HG03342 (cell line): ENCODE measurements around the gene ARHGAP30.
"Not testable (repeated sequence)": the region's sequence is repeated elsewhere in the genome, so short reads cannot be mapped to it uniquely, and the experiment has no call there.

Experiments used
- ATAC-seq: cut with Tn5 transposase; IDR thresholded peaks from one replicate; pipeline ENCODE4 v1.9.1; 2021; ENCODE audit warnings: mild to moderate bottlenecking, moderate library complexity; ENCODE audit not compliant: unreplicated experiment

The ARHGAP30 gene, protein sequence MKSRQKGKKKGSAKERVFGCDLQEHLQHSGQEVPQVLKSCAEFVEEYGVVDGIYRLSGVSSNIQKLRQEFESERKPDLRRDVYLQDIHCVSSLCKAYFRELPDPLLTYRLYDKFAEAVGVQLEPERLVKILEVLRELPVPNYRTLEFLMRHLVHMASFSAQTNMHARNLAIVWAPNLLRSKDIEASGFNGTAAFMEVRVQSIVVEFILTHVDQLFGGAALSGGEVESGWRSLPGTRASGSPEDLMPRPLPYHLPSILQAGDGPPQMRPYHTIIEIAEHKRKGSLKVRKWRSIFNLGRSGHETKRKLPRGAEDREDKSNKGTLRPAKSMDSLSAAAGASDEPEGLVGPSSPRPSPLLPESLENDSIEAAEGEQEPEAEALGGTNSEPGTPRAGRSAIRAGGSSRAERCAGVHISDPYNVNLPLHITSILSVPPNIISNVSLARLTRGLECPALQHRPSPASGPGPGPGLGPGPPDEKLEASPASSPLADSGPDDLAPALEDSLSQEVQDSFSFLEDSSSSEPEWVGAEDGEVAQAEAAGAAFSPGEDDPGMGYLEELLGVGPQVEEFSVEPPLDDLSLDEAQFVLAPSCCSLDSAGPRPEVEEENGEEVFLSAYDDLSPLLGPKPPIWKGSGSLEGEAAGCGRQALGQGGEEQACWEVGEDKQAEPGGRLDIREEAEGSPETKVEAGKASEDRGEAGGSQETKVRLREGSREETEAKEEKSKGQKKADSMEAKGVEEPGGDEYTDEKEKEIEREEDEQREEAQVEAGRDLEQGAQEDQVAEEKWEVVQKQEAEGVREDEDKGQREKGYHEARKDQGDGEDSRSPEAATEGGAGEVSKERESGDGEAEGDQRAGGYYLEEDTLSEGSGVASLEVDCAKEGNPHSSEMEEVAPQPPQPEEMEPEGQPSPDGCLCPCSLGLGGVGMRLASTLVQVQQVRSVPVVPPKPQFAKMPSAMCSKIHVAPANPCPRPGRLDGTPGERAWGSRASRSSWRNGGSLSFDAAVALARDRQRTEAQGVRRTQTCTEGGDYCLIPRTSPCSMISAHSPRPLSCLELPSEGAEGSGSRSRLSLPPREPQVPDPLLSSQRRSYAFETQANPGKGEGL

DNA sequence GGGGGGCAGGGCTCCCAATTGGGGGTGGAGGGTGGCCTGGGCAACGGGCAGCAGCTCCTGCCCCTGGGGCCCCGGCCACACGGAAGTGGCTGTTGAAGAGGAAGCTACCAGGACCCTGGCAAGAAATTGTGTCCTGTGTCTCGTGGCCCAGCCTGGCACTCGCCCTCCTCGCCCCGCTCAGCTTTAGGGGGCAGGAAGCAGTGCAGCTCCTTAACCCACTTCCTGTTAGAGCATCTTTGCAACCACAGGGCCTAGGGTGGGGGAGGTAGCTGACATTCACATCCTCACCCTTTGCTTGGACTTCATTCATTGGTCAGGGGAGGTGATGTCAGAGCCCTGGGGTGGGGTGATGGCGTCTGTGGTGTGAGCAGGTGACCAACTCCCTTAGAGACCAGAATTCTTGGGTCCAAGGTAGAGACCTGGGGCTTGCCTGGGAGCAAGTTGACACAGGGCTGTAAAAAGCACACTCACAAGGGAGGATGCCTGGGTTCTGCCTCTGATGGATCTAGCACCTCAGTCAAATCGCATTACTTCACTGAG lies at the start of gene ARHGAP30:
Gene ARHGAP30, minus strand, starts transcription at position 161 of the 540 bp plus-strand sequence. CDS start 267 bp downstream, outside the sequence.
- ATAC-seq: peak; percentile 85

DNA sequence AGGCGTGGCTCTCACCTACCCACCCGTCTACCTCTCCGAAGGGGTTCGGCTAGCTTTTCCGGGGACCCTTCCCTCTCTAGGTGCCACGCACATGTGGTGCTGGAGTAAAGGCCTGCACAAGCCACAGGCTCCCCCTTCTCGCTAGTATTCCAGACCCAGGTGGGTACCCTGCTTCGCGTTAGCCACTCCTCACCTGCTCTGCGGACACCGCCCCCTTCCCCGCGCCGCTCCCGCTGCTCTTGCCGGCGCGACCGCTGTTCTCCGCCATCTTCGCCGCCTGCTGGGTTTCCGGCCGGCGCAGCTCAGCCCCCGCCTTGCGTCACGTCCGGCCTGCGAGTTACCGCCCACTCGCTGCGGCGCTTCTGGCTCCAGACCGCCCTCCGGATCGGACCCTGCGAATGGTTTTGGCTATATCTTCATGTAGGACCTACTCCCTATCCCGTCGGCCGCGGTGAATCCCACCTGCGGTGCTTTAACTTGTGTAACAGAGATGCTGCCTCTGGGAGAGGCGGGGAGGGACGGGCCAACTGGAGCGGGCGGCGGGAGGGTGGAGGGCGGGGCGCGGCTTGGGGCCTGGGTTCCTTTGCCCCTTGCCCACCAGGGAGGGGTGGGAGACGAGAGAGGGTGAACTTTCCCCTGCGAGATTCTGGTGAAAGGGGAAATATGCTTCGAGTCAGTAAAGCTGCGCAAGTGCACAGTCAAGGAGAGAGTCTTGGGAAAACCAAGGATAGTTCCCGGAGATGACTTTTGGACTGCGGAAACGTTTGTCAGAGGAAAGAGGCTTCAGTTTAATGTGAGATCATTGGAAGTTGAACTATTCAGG lies 48.3 kb upstream of the ARHGAP30 start, which contains the start of the genes NIT1 and PFDN2:
Gene NIT1, plus strand, starts transcription at position 347 of the 823 bp plus-strand sequence. Its CDS starts 72 bp downstream, at position 419.
Gene PFDN2, minus strand, starts transcription at position 279 of the 823 bp plus-strand sequence. Its CDS starts 11 bp downstream, at position 268.
- ATAC-seq: peak; percentile 82

DNA sequence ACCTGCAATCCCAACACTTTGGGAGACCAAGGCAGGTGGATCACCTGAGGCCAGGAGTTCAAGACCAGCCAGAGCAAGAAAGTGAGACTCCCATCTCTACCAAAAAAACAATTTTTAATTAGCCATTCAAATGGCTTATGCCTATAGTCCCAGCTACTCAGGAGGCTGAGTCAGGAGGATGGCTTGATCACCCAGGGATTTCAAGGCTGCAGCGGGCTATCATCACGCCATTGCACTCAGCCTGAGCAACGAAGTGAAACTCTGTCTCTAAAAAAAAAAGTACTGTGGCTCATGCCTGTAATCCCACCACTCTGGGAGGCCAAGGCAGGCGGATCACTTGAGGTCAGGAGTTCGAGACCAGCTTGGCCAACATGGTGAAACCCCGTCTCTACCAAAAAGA lies 46.3 kb upstream of the ARHGAP30 start:
- not testable (repeated sequence) for ATAC-seq

DNA sequence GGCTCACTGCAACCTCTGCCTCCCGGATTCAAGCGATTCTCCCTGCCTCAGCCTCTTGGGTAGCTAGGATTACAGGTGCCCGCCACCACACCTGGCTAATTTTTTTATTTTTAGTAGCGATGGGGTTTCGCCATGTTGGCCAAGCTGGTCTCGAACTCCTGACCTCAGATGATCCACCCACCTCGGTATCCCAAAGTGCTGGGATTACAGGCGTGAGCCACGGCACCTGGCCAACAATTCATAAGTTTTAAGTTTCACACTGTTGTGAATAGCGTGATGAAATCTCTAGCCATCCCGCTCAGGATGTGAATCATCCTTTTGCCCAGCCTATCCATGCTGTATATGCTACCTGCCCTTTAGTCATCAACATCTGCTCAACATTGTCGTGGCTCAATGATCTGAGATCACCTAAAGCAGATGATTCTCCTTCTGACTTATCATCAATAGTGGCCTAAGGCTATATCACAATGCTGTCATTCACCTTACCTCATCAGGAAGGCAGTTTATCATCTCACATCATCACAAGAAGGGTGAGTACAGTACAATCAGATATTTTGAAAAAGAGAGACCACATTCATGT lies 45.5 kb upstream of the ARHGAP30 start:
- no peak for ATAC-seq

DNA sequence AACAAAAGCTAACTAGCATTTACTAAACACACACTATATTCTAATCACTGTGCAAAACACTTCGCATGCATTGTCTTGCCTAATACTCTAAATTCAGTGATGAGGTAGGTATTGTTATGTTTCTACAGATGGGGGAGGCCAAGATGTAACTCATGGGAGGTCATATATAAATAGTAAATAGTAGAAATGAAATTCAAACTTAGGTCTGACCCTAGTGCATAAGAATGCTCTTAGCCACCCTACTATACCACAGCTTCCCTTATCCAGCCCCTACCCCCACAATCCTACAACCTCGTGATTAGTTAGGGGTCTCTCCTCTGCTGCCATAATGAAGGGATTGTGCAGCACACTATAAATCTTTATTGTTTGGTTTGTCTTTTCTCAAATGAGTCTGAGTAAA lies 44.9 kb upstream of the ARHGAP30 start:
- ATAC-seq: no peak

DNA sequence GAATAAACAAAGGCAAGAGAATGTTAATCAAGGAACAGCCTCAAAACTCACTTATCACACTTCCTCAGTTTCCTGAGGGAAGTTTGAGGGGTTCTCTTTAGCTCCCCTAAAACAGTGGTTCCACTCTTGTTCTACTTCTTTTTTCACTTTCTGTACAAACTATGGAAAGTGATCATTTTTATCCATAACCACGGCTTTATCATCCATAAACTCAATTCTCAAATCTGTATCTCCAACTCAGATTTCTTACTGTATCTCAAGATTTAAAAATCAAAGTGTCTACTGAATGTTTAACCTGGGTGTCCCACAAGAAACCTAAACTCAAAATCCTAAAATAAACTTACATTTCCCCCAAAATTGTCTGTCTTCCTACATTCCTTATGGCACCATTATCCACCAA lies 44.2 kb upstream of the ARHGAP30 start:
- no peak for ATAC-seq

DNA sequence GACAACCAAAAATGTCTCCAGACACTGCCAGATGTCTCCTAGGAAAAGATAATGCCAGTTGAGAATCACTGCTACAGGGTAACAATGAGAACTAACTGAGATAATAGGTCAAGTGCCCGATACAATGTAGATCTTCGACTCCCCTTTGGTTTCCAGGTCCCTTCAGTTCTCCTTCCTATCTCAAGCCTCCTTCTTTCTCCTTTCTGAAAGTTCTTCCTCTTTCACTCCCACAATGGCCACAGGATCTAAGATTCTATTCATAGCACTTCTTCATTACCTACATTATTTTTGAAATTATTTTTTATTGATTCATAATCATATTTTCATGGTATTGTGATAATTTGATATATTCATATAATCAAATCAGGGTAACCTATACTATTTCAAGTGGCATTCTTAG lies 41.8 kb upstream of the ARHGAP30 start:
- no peak for ATAC-seq

DNA sequence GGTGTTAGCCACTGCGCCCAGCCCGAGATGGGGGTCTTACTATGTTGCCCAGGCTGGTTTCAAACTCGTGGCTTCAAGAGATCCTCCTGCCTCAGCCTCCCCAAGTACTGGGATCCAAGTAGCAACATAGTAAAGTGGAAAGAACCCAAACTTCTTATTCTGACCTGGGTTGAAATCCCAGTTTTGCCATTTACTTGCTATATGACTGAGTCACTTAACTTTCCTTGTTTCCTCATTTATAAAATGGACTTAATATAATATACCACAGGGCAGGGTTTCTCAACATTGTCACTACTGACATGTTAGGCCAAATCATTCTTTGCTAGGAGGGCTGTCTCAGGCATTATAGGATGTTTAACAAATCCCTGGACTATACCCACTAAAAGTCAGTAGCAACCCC lies 41.4 kb upstream of the ARHGAP30 start:
- ATAC-seq: no peak

DNA sequence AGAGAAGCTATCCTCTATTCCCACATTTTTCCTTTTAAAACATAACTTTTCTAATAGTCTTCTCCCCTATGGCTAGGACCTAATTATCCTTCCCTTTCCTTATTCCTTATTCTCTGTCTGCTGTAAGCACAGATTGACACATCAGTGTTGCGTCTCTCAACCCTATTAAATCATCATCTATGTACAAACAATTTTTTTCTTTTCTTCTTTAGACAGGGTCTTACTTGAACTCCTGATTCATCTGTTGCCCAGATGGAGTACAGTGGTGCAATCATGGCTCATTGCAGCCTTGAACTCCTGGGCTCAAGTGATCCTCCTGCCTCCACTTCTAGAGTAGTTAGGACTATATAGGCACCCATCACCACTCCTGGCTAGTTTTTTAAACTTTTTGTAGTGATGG lies 36.7 kb upstream of the ARHGAP30 start:
- ATAC-seq: no peak

DNA sequence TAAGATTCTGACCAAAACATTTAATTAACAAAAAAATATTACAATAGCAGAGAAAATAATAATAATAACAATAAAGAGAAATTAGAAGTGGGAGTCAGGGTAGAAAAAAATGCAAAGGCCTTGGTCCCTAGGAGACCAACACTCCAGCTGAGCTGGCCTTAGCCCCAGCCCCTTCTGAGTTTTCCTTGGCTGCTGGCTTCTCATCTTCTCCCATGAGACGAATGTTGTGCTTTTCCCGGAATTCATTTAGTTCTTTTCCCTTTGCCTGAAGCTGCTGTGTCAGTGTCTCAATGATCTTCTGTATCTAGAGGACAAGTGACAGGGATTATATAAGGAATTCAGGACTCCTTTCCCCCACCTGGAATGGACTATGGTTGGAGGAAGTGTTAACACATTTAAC lies 30.9 kb upstream of the ARHGAP30 start:
- ATAC-seq: no peak

DNA sequence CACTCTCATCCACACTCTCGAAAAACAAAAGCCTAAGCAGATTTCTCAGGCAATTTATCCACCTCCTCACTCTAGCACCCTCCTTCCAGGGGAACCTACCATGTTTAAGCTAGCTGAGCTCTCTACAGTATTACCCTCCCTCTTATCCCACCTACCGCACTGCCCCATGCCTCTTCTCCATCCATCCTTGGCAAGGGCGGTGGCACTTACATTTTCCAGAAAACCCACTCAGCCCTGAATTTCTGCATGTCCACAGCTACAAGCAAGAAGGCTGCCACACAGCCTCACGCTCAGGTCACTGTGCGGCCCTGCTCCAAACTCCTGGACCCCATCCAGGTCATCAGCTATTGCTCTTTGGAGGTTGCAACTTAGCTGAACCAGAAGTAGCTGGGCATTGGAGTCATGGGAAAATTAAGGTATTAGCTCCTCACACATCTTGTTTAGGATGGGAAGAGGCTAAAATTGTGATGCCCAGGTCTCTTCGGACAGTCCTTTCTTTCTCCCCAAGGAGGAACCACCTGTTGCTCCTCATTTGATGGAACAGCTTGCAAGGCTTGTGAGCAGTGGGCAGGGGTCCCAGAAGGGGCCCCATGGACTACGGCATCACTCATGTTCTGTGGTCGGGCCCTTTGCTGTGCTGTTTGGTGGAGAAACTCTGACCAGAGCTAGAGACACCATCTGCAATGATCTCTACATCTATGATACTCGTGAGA lies 29.6 kb upstream of the ARHGAP30 start:
- ATAC-seq: no peak

DNA sequence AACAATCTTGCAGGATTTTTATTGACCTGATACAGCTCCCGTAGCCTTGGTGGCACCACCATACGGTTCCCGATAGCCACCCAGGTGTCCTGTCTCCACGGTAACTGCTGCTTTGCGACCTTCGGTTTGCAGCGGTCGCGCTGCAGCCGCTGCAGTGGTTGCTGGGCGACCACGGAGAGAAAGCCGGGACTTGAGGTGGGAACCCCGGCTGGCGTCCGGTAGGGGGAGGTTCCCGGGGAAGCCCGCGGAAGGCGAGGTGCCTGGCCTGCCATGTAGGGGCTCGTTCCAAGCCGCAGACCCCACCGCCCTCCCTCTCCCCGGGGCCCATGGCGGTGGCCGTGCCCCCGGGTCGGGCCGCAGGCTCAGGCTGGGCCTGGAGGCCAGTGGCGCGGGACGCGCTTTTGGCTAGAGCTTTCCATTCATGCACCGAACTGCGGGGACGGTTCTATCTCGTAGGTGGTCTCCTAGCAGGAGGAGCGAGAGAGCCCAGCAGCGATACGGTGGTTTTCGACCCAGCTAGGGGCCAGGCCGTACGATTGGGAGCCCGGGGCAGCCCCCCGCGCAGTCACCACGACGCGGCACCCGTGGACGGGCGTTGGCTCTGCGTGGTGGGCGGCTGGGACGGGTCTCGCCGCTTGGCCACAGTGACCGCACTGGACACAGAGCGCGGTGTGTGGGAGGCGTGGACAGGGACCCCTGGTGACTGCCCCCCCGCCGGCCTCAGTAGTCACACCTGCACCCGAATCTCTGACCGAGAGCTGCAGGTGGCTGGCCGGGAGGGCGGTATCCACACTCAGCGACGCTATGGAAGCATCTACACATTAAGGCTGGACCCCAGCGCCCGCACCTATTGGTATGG lies 28.7 kb upstream of the ARHGAP30 start, which contains the start of gene KLHDC9:
Gene KLHDC9, plus strand, starts transcription at position 152 of the 859 bp plus-strand sequence. Its CDS starts 175 bp downstream, at position 327.
- peak; percentile 60 for ATAC-seq

DNA sequence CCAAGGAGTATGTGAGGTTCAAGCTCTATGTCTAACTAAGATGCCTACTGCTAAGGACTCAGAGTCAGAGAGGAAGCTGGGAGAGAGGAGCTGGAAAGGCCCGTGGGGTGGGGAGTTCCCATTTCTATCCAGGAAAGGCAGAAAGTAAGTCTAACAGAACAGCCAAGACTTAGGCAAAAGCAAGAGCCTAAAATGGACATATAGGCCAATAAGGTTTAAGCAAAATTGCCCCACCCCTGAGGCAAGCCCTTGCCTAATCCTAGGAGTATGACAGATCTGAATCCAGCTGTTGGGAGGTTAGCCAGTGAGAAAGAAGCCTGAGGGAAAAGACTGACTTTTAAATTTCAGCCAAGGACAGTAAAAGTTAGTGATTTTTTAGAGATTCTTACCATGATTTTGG lies 26.8 kb upstream of the ARHGAP30 start:
- ATAC-seq: no peak

DNA sequence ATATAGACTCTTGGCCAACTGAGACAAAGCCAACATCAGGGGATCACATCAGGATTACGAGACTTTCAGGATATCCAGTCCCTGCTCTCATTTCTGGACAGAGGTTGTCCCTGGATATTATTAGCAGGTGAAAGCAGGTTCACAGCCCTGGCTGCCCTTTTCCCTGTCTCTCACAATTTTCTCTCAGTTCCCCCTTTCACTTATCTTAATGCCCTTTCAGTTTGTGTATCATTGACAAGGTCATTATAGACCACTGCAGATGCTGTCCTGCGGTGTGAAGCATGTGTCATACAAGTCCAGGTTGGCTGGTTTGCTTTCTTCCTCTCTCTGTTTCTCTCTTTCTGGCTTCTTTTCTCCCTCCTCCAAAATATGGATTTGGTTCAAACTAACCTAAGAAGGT lies 26.3 kb upstream of the ARHGAP30 start:
- ATAC-seq: peak; percentile 42

DNA sequence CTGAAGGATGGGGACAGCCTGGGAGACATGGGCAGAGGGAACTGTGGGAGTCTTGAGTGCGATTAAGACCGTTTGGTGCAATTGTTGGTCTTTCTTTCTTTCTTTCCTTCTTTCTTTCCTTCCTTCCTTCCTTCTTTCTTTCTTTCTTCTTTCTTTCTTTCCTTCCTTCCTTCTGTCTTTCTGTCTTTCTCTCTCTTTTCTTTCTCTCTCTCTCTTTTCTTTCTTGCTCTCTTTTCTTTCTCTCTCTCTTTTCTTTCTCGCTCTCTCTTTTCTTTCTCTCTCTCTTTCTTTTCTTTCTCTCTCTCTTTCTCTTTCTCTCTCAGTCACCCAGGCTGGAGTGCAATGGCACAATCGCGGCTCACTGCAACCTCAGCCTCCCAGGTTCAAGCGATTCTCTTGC lies 25.5 kb upstream of the ARHGAP30 start:
- no peak for ATAC-seq

DNA sequence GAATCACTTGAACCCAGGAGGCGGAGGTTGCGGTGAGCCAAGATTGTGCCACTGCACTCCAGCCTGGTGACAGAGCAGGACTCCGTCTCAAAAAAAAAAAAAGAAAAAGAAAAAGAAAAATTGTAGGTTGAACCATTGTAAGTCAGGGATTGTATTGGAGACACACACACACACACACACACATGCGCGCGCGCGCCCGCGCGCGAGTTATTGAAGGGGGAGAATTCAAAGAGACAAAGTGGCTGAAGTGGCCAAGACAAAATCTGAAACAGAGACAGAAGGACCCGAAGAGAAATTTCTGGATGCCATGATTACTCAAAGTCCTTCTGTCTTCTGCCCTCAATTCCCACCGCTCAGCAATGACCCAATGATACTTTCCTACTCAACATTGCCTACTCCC lies 24.8 kb upstream of the ARHGAP30 start:
- no peak for ATAC-seq

DNA sequence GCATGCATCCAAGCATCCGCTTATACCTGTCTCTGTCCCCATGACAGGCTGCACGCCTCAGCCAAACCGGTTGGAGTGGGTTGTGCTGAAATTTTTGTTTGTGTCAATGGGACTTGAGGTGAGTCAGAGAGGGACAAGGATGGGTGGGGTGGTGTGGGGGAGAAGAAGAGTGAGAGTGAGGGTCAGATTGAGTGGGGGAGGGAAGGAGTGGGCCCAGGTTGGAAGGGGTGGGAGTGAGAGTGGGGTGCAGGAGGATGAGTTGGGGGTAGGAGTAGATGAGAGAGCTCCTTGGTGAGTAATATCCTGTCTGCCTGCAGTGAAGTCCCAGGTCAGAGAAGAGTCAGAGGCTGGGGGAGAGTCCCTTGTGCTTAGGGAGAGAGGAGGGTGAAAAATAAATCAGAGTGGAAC lies 22.9 kb upstream of the ARHGAP30 start:
- ATAC-seq: no peak
